T follicular helper cell (primary cell): Measurements from ENCODE around the gene SHISA2.

ENCODE experiments used
- DNase-seq: peaks from one replicate; pipeline ENCODE4 v3.0.0-alpha.2; 2020; ENCODE audit warnings: low read depth

SHISA2 gene

GRCh38 chr13:26017932-26018665 lies 33.7 kb downstream of the SHISA2 start:
- no peak for DNase-seq

- no peak for DNase-seq
These were observed 34.5 kb downstream of the SHISA2 start for GRCh38 chr13:26017196-26017921.

GRCh38 chr13:26016189-26016588 lies 35.6 kb downstream of the SHISA2 start:
- DNase-seq: no peak

GRCh38 chr13:26015271-26016125 lies 36.3 kb downstream of the SHISA2 start:
- no peak for DNase-seq

- no peak for DNase-seq
These were observed 38.8 kb downstream of the SHISA2 start for GRCh38 chr13:26012995-26013394.

- peak; percentile 66 for DNase-seq
These were observed 39.6 kb downstream of the SHISA2 start for GRCh38 chr13:26011996-26012821.

GRCh38 chr13:26011208-26011573 lies 40.6 kb downstream of the SHISA2 start:
- DNase-seq: no peak

- DNase-seq: no peak
These were observed 41.2 kb downstream of the SHISA2 start for GRCh38 chr13:26010487-26011207.

GRCh38 chr13:26007261-26008125 lies 44.3 kb downstream of the SHISA2 start:
- DNase-seq: no peak
